Measurements from ENCODE around the gene GOLGA6D. TPM values are rescaled to one million over a fixed set of nuclear protein-coding genes. Genes with fewer than 3 reads are reported as not detected.
"Not testable (repeated sequence)": the region's sequence is repeated elsewhere in the genome, so short reads cannot be mapped to it uniquely, and the experiment has no call there.

Gene GOLGA6D
- total RNA-seq, 4 donors from 2014 or later: not detected

DNA sequence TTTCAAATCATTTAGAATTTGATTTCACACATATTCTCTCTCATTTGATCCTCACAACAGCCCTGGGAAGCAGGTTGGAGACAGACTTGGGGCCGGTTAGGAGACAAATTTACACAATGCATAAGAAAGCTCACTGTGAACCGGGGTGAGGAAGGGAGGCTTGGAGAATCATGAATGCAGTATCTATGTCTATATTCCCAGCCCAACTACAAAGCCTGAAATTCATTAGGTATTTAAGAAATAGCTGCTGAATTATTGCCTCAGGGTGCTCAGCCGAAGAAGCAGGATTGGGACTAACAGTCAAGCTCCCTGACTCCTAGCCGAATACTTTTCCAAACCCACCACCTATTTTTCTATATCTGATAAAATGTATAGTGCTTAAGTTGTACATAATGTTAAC lies 32.9 kb upstream of the GOLGA6D start:
- in situ Hi-C loops (cut with MboI; ENCODE audit: low sequenced_read_pairs in 4 of 4): no loop called here
- Histone ChIP-seq H3K4me1 (no peaks in the 10 kb centered on the region), H3K9me3 (no peaks in the 10 kb centered on the region), H3K36me3 (no peaks in the 10 kb centered on the region), H3K27ac (no peak overlapping the region), H3K4me3 (no peak overlapping the region), H3K27me3 (no peaks in the 10 kb centered on the region)
- ATAC-seq (no peak), DNase-seq (no peak)
- intact Hi-C loops (cut with DNase I; ENCODE audit: low total_unique reads): no loop called here
- TF ChIP-seq, protein P1, sequence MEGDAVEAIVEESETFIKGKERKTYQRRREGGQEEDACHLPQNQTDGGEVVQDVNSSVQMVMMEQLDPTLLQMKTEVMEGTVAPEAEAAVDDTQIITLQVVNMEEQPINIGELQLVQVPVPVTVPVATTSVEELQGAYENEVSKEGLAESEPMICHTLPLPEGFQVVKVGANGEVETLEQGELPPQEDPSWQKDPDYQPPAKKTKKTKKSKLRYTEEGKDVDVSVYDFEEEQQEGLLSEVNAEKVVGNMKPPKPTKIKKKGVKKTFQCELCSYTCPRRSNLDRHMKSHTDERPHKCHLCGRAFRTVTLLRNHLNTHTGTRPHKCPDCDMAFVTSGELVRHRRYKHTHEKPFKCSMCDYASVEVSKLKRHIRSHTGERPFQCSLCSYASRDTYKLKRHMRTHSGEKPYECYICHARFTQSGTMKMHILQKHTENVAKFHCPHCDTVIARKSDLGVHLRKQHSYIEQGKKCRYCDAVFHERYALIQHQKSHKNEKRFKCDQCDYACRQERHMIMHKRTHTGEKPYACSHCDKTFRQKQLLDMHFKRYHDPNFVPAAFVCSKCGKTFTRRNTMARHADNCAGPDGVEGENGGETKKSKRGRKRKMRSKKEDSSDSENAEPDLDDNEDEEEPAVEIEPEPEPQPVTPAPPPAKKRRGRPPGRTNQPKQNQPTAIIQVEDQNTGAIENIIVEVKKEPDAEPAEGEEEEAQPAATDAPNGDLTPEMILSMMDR (IDR thresholded peaks at IDR 0.05 in 4 of 5, conservative IDR thresholded peaks at IDR 0.05 in 1 of 5): no peak
- TF ChIP-seq POLR2A (IDR thresholded peaks at IDR 0.05): no peak

DNA sequence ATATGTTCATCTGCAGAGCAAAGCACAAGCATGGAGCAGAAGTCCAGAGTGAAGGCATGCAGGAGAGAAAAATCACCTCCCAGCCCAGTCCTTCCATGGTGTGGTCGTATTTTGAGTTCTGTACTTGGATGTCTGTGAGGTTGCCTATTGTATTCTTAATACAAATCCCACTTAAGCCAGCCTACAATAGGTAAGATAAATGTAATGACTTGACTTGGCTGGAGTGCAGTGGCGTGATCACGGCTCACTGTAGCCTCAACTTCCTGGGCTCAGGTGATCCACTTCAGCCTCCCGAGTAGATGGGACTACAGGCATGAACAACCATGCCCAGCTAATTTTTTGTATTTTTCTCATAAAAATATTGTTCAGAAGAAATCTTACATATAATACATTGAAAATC lies 31.3 kb upstream of the GOLGA6D start:
- H3K27me3 ChIP-seq; H3K4me1 ChIP-seq; H3K9me3 ChIP-seq; intact Hi-C loops (cut with DNase I; ENCODE audit: low total_unique reads); H3K4me3 ChIP-seq; ATAC-seq; DNase-seq; H3K36me3 ChIP-seq; in situ Hi-C loops (cut with MboI; ENCODE audit: low sequenced_read_pairs in 4 of 4); H3K27ac ChIP-seq: not testable (repeated sequence)

DNA sequence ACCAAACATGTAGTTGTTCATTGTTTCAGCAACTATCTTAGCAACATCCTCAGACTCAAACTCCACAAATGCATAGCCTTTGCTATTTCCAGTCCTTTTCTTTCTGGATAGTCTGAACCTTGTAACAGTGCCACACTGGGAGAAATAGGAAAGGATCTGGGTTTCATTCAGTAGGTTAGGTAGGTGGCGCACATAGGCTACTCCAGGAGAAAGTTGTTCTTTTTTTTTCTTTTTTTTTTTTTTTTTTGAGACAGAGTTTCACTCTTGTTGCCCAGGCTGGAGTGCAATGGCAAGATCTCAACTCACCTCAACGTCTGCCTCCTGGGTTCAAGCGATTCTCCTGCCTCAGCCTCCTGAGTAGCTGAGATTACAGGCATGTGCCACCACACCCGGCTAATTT lies 30.4 kb upstream of the GOLGA6D start:
- in situ Hi-C loops (cut with MboI; ENCODE audit: low sequenced_read_pairs in 4 of 4); H3K36me3 ChIP-seq; ATAC-seq; H3K9me3 ChIP-seq; intact Hi-C loops (cut with DNase I; ENCODE audit: low total_unique reads); H3K4me3 ChIP-seq; H3K27ac ChIP-seq; H3K4me1 ChIP-seq; DNase-seq; H3K27me3 ChIP-seq: not testable (repeated sequence)

DNA sequence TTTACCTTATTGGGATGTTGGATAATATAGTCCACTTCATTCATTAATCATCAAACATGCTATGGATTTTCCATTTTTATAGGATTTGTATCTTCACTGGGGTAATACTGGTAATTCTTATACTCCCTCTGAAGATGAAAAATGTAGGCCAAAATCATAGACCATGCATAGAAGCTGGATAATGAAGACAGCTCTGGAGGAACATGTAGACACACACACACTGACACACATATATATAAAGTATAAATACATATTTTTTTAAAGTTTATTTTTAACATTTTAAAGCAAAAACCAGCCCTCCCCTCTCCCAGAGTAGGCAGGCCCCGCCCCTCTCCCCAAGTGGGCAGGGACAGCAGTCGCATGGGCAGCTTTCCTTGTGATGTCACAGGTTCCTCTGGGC lies 24.6 kb upstream of the GOLGA6D start, which contains the start of gene GOLGA6C:
TSS of gene GOLGA6C (plus strand) at position 301 of the 400 bp plus-strand sequence. CDS start 265 bp downstream, outside the sequence.
- intact Hi-C loops (cut with DNase I; ENCODE audit: low total_unique reads); DNase-seq; H3K9me3 ChIP-seq; H3K27ac ChIP-seq; H3K27me3 ChIP-seq; H3K4me3 ChIP-seq; in situ Hi-C loops (cut with MboI; ENCODE audit: low sequenced_read_pairs in 4 of 4); H3K4me1 ChIP-seq; ATAC-seq; H3K36me3 ChIP-seq: not testable (repeated sequence)

DNA sequence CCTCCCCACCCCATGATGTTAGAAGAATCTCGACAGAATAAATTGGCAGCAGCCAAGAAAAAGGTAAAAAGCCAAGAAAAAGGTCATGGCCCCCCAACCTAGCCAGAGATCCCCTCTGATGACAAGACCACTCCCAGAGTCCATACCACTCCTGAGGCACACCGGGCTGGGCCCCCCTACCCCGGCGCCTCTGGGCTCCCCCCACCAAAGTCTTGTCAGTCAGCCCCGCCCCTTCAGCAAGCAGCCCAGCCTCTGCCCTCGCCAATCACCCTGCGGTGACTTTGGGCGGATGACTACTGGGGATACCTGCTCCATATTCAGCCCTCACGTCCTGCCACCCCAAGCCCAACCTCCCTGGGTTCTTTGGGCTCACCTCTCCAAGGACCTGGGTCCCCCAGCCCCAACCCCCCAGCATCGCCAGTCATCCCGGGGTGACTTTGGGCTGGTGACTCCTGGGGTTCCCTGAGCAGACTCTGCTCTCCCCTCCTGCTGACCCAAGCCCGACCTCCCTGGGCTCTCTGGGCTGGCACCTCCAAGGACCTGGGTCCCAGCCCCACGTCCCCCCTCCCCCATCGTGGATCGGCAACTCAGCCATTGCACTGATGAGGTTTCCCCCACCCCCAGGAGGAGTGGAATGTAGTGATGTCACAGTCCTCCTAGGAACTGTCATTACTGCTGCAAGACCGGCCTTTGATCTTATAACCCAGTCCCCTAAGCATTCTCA lies 23.9 kb upstream of the GOLGA6D start:
- ATAC-seq; intact Hi-C loops (cut with DNase I; ENCODE audit: low total_unique reads); H3K9me3 ChIP-seq; H3K27ac ChIP-seq; DNase-seq; H3K4me3 ChIP-seq; H3K36me3 ChIP-seq; in situ Hi-C loops (cut with MboI; ENCODE audit: low sequenced_read_pairs in 4 of 4); H3K27me3 ChIP-seq; H3K4me1 ChIP-seq: not testable (repeated sequence)

DNA sequence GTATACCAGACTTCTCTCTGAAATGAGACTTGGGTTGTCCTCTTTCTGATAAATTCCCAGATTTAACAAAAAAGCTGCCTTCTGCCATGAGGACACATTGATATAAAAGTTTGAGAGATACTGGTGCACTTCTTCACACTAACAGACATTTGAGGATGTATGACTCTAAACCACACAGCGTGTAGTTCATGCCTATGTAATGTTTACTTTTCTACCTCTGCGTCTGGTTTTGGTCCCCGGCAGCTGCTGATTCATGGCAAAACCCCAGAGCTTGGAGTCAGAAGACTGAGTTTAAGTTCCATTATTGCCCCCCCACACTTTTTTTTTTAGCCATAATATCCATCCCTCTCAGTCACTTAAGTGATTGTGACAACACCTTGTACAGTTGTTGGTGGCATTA lies 22.8 kb upstream of the GOLGA6D start:
- in situ Hi-C loops (cut with MboI; ENCODE audit: low sequenced_read_pairs in 4 of 4); DNase-seq; H3K27ac ChIP-seq; H3K4me1 ChIP-seq; H3K36me3 ChIP-seq; H3K27me3 ChIP-seq; ATAC-seq; H3K9me3 ChIP-seq; intact Hi-C loops (cut with DNase I; ENCODE audit: low total_unique reads); H3K4me3 ChIP-seq: not testable (repeated sequence)

DNA sequence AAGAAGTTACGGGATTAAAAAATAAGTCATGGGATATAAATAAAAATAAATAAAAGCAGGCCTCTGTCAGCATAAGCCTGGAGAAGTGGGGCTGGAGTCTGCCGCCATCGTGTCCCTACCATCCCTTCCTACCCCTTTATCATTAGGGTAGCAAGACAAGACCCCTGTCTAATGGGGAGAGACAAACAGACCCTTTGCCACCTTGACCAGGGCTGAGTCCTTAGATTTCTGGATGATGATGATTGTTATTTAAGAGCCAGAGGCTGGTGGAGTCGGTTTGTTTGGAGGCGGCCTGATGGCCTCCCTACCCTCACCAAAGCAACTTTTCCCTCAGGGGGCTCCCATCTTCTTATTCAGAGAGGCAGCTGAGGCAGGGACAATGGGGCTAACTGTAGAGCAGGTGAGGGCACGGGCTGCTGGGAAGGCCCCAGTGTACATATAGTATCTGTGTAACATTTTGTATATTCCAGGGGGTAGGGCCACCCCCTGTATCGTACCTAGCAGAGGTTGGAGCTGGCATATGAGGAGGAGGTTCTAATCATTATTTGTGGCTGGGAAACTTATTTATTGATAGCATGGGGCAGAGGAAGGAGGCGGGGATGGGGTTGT lies 8.8 kb upstream of the GOLGA6D start:
- H3K36me3 ChIP-seq; H3K9me3 ChIP-seq; H3K4me3 ChIP-seq; in situ Hi-C loops (cut with MboI; ENCODE audit: low sequenced_read_pairs in 4 of 4); DNase-seq; H3K27me3 ChIP-seq; ATAC-seq; H3K27ac ChIP-seq; H3K4me1 ChIP-seq: not testable (repeated sequence)
- intact Hi-C loops (cut with DNase I; ENCODE audit: low total_unique reads): loop anchor here (10.0 kb wide), 1 partner anchor 1149 kb away; no protein-coding TSS in a partner anchor
